SK-N-SH treated with all-trans-retinoic acid at 6 μM for 48 hours (cell line): ENCODE data around the gene CRIP2.

ENCODE experiments used
- ARNTL ChIP-seq: fragments of 450-650 bp; formaldehyde crosslinking; IDR thresholded peaks from 2 replicates; pipeline ENCODE4 v1.5.0; 2020; ENCODE audit warnings: low read depth, mild to moderate bottlenecking, moderate library complexity, borderline replicate concordance
- ESRRG ChIP-seq: fragments of 250-450 bp; sonication (Bioruptor Pico); IDR thresholded peaks from 2 replicates; pipeline ENCODE4 v1.6.1; 2021; ENCODE audit warnings: mild to moderate bottlenecking
- OSR1 ChIP-seq: fragments of 250-450 bp; sonication (Bioruptor Pico); IDR thresholded peaks from 2 replicates; pipeline ENCODE4 v1.8.0; 2022; ENCODE audit warnings: moderate library complexity, mild to moderate bottlenecking, inconsistent platforms
- TOX ChIP-seq: fragments of 250-450 bp; sonication (Bioruptor Pico); IDR thresholded peaks from 2 replicates; pipeline ENCODE4 v1.8.0; 2021; ENCODE audit warnings: mild to moderate bottlenecking, moderate library complexity, borderline replicate concordance
- ZFP3 ChIP-seq: fragments of 250-450 bp; sonication (Bioruptor Pico); IDR thresholded peaks from 2 replicates; pipeline ENCODE4 v1.5.0; 2020; ENCODE audit warnings: mild to moderate bottlenecking, moderate library complexity
- ZNF565 ChIP-seq: fragments of 450-650 bp; formaldehyde crosslinking; conservative IDR thresholded peaks from 2 replicates; pipeline ENCODE4 v1.5.0; 2020; ENCODE audit warnings: low read depth, mild to moderate bottlenecking, moderate library complexity
- ZNF8 ChIP-seq: fragments of 450-650 bp; formaldehyde crosslinking; IDR thresholded peaks from 2 replicates; pipeline ENCODE4 v1.5.0; 2020; ENCODE audit warnings: mild to moderate bottlenecking, moderate library complexity
- TF ChIP-seq, protein P1 (sequence below): fragments of 250-450 bp; sonication (Bioruptor Pico); IDR thresholded peaks from 2 replicates; pipeline ENCODE4 v1.8.0; 2020; ENCODE audit warnings: mild to moderate bottlenecking, moderate library complexity, borderline replicate concordance

GRCh38 chr14:105430042-105430441 lies 44.6 kb upstream of the CRIP2 start:
- TF ChIP-seq OSR1 (CRISPR knock-in tag) (no peak), ESRRG (no peak), TOX (CRISPR knock-in tag) (no peak), ZNF8 (CRISPR knock-in tag) (no peak), ZNF565 (no peak), ZFP3 (CRISPR knock-in tag) (no peak), ARNTL (no peak)
- TF ChIP-seq, protein P1, sequence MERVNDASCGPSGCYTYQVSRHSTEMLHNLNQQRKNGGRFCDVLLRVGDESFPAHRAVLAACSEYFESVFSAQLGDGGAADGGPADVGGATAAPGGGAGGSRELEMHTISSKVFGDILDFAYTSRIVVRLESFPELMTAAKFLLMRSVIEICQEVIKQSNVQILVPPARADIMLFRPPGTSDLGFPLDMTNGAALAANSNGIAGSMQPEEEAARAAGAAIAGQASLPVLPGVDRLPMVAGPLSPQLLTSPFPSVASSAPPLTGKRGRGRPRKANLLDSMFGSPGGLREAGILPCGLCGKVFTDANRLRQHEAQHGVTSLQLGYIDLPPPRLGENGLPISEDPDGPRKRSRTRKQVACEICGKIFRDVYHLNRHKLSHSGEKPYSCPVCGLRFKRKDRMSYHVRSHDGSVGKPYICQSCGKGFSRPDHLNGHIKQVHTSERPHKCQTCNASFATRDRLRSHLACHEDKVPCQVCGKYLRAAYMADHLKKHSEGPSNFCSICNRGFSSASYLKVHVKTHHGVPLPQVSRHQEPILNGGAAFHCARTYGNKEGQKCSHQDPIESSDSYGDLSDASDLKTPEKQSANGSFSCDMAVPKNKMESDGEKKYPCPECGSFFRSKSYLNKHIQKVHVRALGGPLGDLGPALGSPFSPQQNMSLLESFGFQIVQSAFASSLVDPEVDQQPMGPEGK (CRISPR knock-in tag), result no peak
